NOMO-1 (cell line): ENCODE data around the gene NOSTRIN.
"Not testable (repeated sequence)": the region's sequence is repeated elsewhere in the genome, so short reads cannot be mapped to it uniquely, and the experiment has no call there.

Experiments
- DNase-seq, 2 experiments: peaks; one replicate each; lab custom pipeline; 2025; ENCODE audit not compliant: unreplicated experiment in 2 of 2; lab: John Stamatoyannopoulos, UW

The NOSTRIN gene

GRCh38 chr2:168867164-168867563 is 64.7 kb downstream of the NOSTRIN start:
- not testable (repeated sequence) for DNase-seq

- DNase-seq: not testable (repeated sequence)
Measured at GRCh38 chr2:168870369-168870768, 67.9 kb downstream of the NOSTRIN start.

- DNase-seq: not testable (repeated sequence)
Measured at GRCh38 chr2:168870824-168871223, 68.4 kb downstream of the NOSTRIN start.

GRCh38 chr2:168874368-168875054 is 72.1 kb downstream of the NOSTRIN start:
- DNase-seq: no peak

- DNase-seq: not testable (repeated sequence)
Measured at GRCh38 chr2:168882163-168882562, 79.7 kb downstream of the NOSTRIN start.

GRCh38 chr2:168884975-168885374 is 82.5 kb downstream of the NOSTRIN start:
- DNase-seq: no peak

GRCh38 chr2:168889635-168890005 is 87.2 kb downstream of the NOSTRIN start:
- no peak for DNase-seq

GRCh38 chr2:168890006-168890782 is 87.8 kb downstream of the NOSTRIN start, which contains the start of gene SPC25:
Gene SPC25, minus strand, starts transcription at chr2:168890430. Its CDS starts 911 bp downstream, at chr2:168889519.
- DNase-seq: peak; percentile 97

- DNase-seq: no peak
Measured at GRCh38 chr2:168892327-168892726, 89.9 kb downstream of the NOSTRIN start.

- no peak for DNase-seq
Measured at GRCh38 chr2:168894101-168894500, 91.7 kb downstream of the NOSTRIN start.

- DNase-seq: no peak
Measured at GRCh38 chr2:168894720-168895119, 92.3 kb downstream of the NOSTRIN start.

GRCh38 chr2:168895771-168896170 is 93.3 kb downstream of the NOSTRIN start:
- no peak for DNase-seq

- peak; percentile 67 to 77 for DNase-seq
Measured at GRCh38 chr2:168896783-168897182, 94.3 kb downstream of the NOSTRIN start.

- no peak for DNase-seq
Measured at GRCh38 chr2:168897449-168897848, 95.0 kb downstream of the NOSTRIN start.

GRCh38 chr2:168901003-168901402 is 98.6 kb downstream of the NOSTRIN start, which contains the start of gene G6PC2:
Gene G6PC2, plus strand, starts transcription at chr2:168901291. Its CDS starts 41 bp downstream, at chr2:168901332.
- no peak for DNase-seq

GRCh38 chr2:168903888-168904287 is 101.5 kb downstream of the NOSTRIN start:
- no peak for DNase-seq

- DNase-seq: no peak
Measured at GRCh38 chr2:168904358-168904757, 101.9 kb downstream of the NOSTRIN start.

- DNase-seq: no peak
Measured at GRCh38 chr2:168907940-168908662, 105.7 kb downstream of the NOSTRIN start.

- DNase-seq: no peak
Measured at GRCh38 chr2:168910330-168910729, 107.9 kb downstream of the NOSTRIN start.

GRCh38 chr2:168912466-168912865 is 110.0 kb downstream of the NOSTRIN start:
- peak; percentile 44 to 84 for DNase-seq

- no peak for DNase-seq
Measured at GRCh38 chr2:168912901-168913369, 110.5 kb downstream of the NOSTRIN start.
